Endothelial cell of umbilical vein (primary cell): ENCODE measurements around the gene PLD1. TPM values are rescaled to one million over a fixed set of nuclear protein-coding genes. Genes with fewer than 3 reads are reported as not detected.

Experiments used
- BruUV-seq: library from RNA; stranded (reverse); fragments of 400-500 nt; replicated peaks from 2 replicates; lab custom pipeline; 2021; lab: Mats Ljungman, UMichigan
- CTCF ChIA-PET: fragments of 300-600, 350-600 bp; sonication (Branson Sonifier 250); formaldehyde crosslinking; loops from one replicate; lab custom pipeline; 2021; ENCODE audit warnings: antibody characterized with exemption, inconsistent platforms; lab: Charles Lee
- POLR2A ChIA-PET: fragments of 300-600, 350-600 bp; sonication (Branson Sonifier 250); formaldehyde crosslinking; loops from one replicate; lab custom pipeline; 2021; ENCODE audit warnings: antibody characterized with exemption, inconsistent platforms; lab: Charles Lee
- DNase-seq: peaks from one replicate; pipeline ENCODE4 v3.0.0-alpha.2; 2011; ENCODE audit warnings: low read depth, low spot score
- FAIRE-seq: peaks from 2 replicates; lab custom pipeline; 2011; peaks lifted over from hg19 to GRCh38; lab: Jason Lieb, UNC
- H2AFZ ChIP-seq: 2 replicates; pipeline ENCODE4 v1.6.0; 2012; ENCODE audit warnings: low read depth, low read length, control low read depth, inconsistent platforms
- H3K27ac ChIP-seq: 2 replicates; pipeline ENCODE4 v1.5.1; 2011; ENCODE audit warnings: low read depth, mild to moderate bottlenecking, control low read depth, low read length, moderate library complexity; ENCODE audit not compliant: insufficient read depth
- H3K27me3 ChIP-seq, 2 experiments: 2 replicates each; pipeline versions ENCODE4 v1.6.0 to v1.6.1; 2011; ENCODE audit warnings: low read length in 2 of 2, mixed read lengths in 1 of 2; ENCODE audit not compliant: control insufficient read depth in 2 of 2, insufficient read depth in 2 of 2
- H3K36me3 ChIP-seq, 2 experiments: 2 replicates in 1 of 2; 3 replicates in 1 of 2; pipeline ENCODE4 v1.5.1; 2011; ENCODE audit warnings: low read length in 2 of 2, mild to moderate bottlenecking in 1 of 2, moderate library complexity in 1 of 2; ENCODE audit not compliant: control insufficient read depth in 2 of 2, insufficient read depth in 2 of 2; ENCODE audit errors: extremely low read depth in 1 of 2
- H3K4me1 ChIP-seq: 3 replicates; pipeline ENCODE4 v1.5.1; 2011; ENCODE audit warnings: mild to moderate bottlenecking, low read length; ENCODE audit not compliant: control insufficient read depth, insufficient read depth; ENCODE audit errors: extremely low read depth
- H3K4me2 ChIP-seq: 2 replicates; pipeline ENCODE4 v1.6.1; 2011; ENCODE audit warnings: low read length, control low read depth, mixed read lengths; ENCODE audit not compliant: insufficient read depth
- H3K4me3 ChIP-seq, 3 experiments: fragments of 200-600 bp in 1 of 3; sonication (generic), shearing (Covaris generic) in 1 of 3; replicated peaks in 1 of 3; 2 replicates each; pipeline ENCODE4 v1.5.1; 2011 to 2016; ENCODE audit warnings: control low read depth in 3 of 3, low read length in 3 of 3, mild to moderate bottlenecking in 2 of 3, inconsistent platforms in 1 of 3, low read depth in 1 of 3, moderate library complexity in 1 of 3; ENCODE audit not compliant: insufficient read depth in 1 of 3
- H3K79me2 ChIP-seq: 2 replicates; pipeline ENCODE4 v1.6.0; 2012; ENCODE audit warnings: low read length, inconsistent platforms; ENCODE audit not compliant: control insufficient read depth, insufficient read depth
- H3K9ac ChIP-seq: replicated peaks from 2 replicates; pipeline ENCODE3; 2011; ENCODE audit warnings: low read length, control low read depth; ENCODE audit not compliant: insufficient read depth; ENCODE audit errors: extremely low read depth
- H3K9me1 ChIP-seq: replicated peaks from 3 replicates; pipeline ENCODE4 v1.6.0; 2011; ENCODE audit warnings: mild to moderate bottlenecking, low read length; ENCODE audit not compliant: control insufficient read depth, insufficient read depth; ENCODE audit errors: extremely low read depth
- H3K9me3 ChIP-seq: replicated peaks from 2 replicates; pipeline ENCODE4 v1.5.1; 2012; ENCODE audit warnings: low read length, inconsistent platforms; ENCODE audit not compliant: control insufficient read depth, insufficient read depth
- H4K20me1 ChIP-seq: replicated peaks from 2 replicates; pipeline ENCODE3; 2011; ENCODE audit warnings: mild to moderate bottlenecking, low read length; ENCODE audit not compliant: control insufficient read depth, insufficient read depth; ENCODE audit errors: extremely low read depth
- FOS ChIP-seq: IDR thresholded peaks from 2 replicates; pipeline ENCODE4 v1.6.1; 2011; ENCODE audit warnings: mild to moderate bottlenecking, low read length, moderate library complexity, borderline replicate concordance; ENCODE audit not compliant: insufficient read depth
- GATA2 ChIP-seq: IDR thresholded peaks from 2 replicates; pipeline ENCODE4 v1.7.0; 2011; ENCODE audit warnings: low read depth, mild to moderate bottlenecking, moderate library complexity, mixed read lengths, low read length; ENCODE audit not compliant: insufficient read length, insufficient read depth
- JUN ChIP-seq: IDR thresholded peaks from 2 replicates; pipeline ENCODE4 v1.6.1; 2011; ENCODE audit warnings: borderline replicate concordance, low read depth; ENCODE audit not compliant: insufficient read length, insufficient read depth
- MYC ChIP-seq: IDR thresholded peaks from one replicate; pipeline ENCODE4 v1.6.1; 2011; ENCODE audit warnings: mild to moderate bottlenecking, low read depth, low read length
- POLR2A ChIP-seq: IDR thresholded peaks from 2 replicates; pipeline ENCODE4 v1.6.1; 2012; ENCODE audit warnings: low read depth, mild to moderate bottlenecking, control low read depth, low read length
- POLR2AphosphoS5 ChIP-seq: IDR thresholded peaks from 2 replicates; pipeline ENCODE4 v1.6.1; 2012; ENCODE audit warnings: low read depth, mild to moderate bottlenecking, control low read depth, low read length, moderate library complexity; ENCODE audit not compliant: insufficient read depth
- dilution Hi-C: fragments of 300-500 bp; cut with MboI; formaldehyde crosslinking; loops from one replicate; pipeline ENCODE4 v1.15.0; 2019; ENCODE audit warnings: low sequenced_read_pairs; ENCODE audit not compliant: extremely low pct_ligation_motif_present
- intact Hi-C: fragments of 100-400 bp; cut with micrococcal nuclease; formaldehyde crosslinking; loops from one replicate; pipeline ENCODE4 v1.10.0; 2022
- polyA plus RNA-seq, 4 experiments: library from polyadenylated mRNA; depleted of rRNA in 3 of 4; stranded (reverse) in 3 of 4; unstranded in 1 of 4; fragments of >200 nt; gene quantifications; 2 replicates each; pipeline versions ENCODE4 v1.2.1 to v1.2.3, GENCODE V29; 2011 to 2012; ENCODE audit warnings: missing spikeins in 1 of 4
- total RNA-seq: library from RNA; stranded (reverse); gene quantifications from 2 replicates; pipeline ENCODE4 v1.2.3, GENCODE V29; 2021
- TF ChIP-seq, protein P1 (sequence below): IDR thresholded peaks from 2 replicates; pipeline ENCODE4 v1.6.1; 2011; ENCODE audit not compliant: insufficient read depth, insufficient read length

Gene PLD1
- total and polyA plus RNA-seq, 2 donors (not counting 3 experiments of a cell fraction or from before 2014, with no cell fraction given): 42.0 to 108 TPM

DNA sequence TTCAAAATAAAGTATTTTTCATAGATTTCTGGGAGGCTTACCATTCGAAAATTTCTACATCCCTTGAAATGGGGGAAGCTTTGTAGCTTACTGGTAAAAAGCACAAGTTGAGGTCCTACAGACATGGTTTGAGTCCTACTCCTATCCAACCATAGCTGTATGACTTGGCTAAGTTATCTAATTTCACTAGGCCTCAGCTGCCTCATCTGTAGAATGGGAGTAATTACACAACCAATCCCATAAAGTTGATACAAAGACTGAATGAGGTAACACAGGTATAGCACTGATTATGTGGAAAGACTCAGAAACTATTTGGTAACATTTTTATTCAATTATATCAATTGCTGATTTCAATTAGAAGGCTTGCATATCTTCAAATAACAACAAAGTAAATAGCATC, 157.4 kb downstream of the PLD1 start:
- Histone ChIP-seq H3K9ac (no peak overlapping the region), H3K4me1 (no peaks in the 10 kb centered on the region), H4K20me1 (no peaks in the 10 kb centered on the region), H3K36me3 (peaks cover 3 to 13% of the 10 kb centered on the region in 2 experiments), H3K27ac (no peak overlapping the region), H3K4me2 (no peak overlapping the region), H2AFZ (no peak overlapping the region), H3K9me3 (no peaks in the 10 kb centered on the region), H3K27me3 (no peaks in the 10 kb centered on the region), H3K4me3 (no peak overlapping the region), H3K9me1 (no peaks in the 10 kb centered on the region), H3K79me2 (no peaks in the 10 kb centered on the region)
- no peak for FAIRE-seq
- CTCF ChIA-PET: interaction anchor here (1.4 to 4.2 kb wide), 2 partner anchors 12 to 119 kb away, joined by 3 to 17 read pairs; no protein-coding TSS in a partner anchor
- dilution Hi-C loops: no loop called here
- no TSS peak for BruUV-seq
- no peak for DNase-seq
- TF ChIP-seq, protein P1, sequence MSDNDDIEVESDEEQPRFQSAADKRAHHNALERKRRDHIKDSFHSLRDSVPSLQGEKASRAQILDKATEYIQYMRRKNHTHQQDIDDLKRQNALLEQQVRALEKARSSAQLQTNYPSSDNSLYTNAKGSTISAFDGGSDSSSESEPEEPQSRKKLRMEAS: no peak
- no peak for TF ChIP-seq POLR2A
- TF ChIP-seq POLR2AphosphoS5: no peak
- TF ChIP-seq GATA2: no peak
- TF ChIP-seq MYC: no peak
- no peak for TF ChIP-seq FOS
- no peak for TF ChIP-seq JUN
- POLR2A ChIA-PET: no interaction called here
- intact Hi-C loops: no loop called here

- BruUV-seq: no TSS peak
- dilution Hi-C loops (no loop called here), intact Hi-C loops (loop anchor here (10.0 kb wide), 1 partner anchor 415 kb away; no protein-coding TSS in a partner anchor)
- Histone ChIP-seq H3K9me1 (no peaks in the 10 kb centered on the region), H3K9ac (no peak overlapping the region), H3K9me3 (no peaks in the 10 kb centered on the region), H2AFZ (no peak overlapping the region), H4K20me1 (no peaks in the 10 kb centered on the region), H3K4me3 (no peak overlapping the region), H3K27ac (no peak overlapping the region), H3K27me3 (no peaks in the 10 kb centered on the region), H3K36me3 (peaks cover 0 to 9% of the 10 kb centered on the region in 2 experiments), H3K79me2 (no peaks in the 10 kb centered on the region), H3K4me2 (no peak overlapping the region), H3K4me1 (peaks cover 3% of the 10 kb centered on the region)
- ChIA-PET CTCF (interaction anchor here (1.0 to 1.6 kb wide), 3 partner anchors 9 to 692 kb away, joined by 3 to 4 read pairs (median 3); no protein-coding TSS in a partner anchor), POLR2A (interaction anchor here (0.6 kb wide), 1 partner anchor 396 kb away, joined by 3 read pairs; no protein-coding TSS in a partner anchor)
- FAIRE-seq: no peak
- DNase-seq: no peak
- no peak for TF ChIP-seq JUN
- no peak for TF ChIP-seq POLR2A
- TF ChIP-seq MYC: no peak
These were observed 160.2 kb downstream of the PLD1 start for GRCh38 chr3:171649911-171650592.
